LNCaP clone FGC (cell line): Measurements from ENCODE around the gene TP63.

Experiments
- DNase-seq: peaks from one replicate; pipeline ENCODE4 v3.0.0-alpha.2; 2011; ENCODE audit warnings: low read depth
- H3K4me3 ChIP-seq: 2 replicates; pipeline ENCODE4 v1.5.1; 2011; ENCODE audit warnings: mild to moderate bottlenecking, low read depth, low read length, control low read depth
- TF ChIP-seq, protein P1 (sequence below): IDR thresholded peaks from 2 replicates; pipeline ENCODE4 v1.5.1; 2012; ENCODE audit warnings: mild to moderate bottlenecking; ENCODE audit not compliant: control insufficient read depth, insufficient read depth; ENCODE audit errors: extremely low read depth

The TP63 gene

DNA sequence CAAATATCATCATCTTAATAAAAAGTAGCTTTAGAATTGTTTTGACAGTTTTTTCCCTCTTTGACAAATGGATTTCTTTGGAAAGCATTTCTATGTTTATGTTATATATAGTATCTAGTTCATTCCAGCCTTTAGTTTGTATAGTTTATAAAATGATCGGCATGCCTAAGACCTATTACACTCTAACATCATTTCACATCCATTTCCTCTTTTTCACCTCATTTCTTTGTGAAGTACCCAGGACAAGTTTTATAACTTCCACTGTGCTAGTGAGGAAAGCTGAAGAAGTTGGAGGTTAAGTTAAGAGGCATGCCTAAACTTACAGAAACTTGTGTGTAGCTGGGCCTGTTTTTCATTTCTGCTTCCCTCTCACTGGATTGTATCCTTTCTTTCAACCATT is 178.4 kb downstream of the TP63 start:
- TF ChIP-seq, protein P1, sequence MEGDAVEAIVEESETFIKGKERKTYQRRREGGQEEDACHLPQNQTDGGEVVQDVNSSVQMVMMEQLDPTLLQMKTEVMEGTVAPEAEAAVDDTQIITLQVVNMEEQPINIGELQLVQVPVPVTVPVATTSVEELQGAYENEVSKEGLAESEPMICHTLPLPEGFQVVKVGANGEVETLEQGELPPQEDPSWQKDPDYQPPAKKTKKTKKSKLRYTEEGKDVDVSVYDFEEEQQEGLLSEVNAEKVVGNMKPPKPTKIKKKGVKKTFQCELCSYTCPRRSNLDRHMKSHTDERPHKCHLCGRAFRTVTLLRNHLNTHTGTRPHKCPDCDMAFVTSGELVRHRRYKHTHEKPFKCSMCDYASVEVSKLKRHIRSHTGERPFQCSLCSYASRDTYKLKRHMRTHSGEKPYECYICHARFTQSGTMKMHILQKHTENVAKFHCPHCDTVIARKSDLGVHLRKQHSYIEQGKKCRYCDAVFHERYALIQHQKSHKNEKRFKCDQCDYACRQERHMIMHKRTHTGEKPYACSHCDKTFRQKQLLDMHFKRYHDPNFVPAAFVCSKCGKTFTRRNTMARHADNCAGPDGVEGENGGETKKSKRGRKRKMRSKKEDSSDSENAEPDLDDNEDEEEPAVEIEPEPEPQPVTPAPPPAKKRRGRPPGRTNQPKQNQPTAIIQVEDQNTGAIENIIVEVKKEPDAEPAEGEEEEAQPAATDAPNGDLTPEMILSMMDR: no peak
- H3K4me3 ChIP-seq: no peak overlapping the region
- DNase-seq: no peak

DNA sequence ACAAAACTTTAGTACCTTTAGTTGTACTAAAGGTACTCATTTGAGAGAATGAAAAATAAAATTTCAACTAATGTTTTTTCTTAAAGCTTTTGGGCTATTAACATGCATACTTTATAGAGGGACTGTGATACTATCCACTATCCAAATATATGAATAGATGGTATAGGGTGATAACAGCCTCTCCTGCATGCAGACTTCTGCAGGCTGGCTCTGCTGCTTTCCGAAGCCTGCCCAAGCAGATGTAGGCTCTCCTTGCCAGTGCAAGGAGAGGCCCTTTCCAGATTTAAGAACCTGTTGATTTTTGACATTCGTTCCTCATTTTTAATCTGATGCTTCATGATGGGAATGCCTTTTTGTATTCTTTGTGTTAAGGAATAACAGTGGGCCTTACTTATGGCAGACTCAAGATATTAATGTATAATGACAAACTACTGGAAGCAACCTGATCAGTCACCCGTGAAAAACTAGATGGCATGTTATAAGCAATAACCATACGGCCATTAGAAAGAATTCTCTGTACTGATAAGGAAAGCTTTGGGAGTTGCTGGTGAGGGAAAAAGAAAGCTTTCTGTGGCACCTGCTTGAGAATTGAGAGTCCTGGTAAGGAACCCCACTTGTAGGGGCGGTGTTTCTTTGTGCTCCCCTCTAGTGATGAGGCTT is 181.7 kb downstream of the TP63 start:
- no peak overlapping the region for H3K4me3 ChIP-seq
- TF ChIP-seq, protein P1: no peak
- peak; percentile 7 for DNase-seq

DNA sequence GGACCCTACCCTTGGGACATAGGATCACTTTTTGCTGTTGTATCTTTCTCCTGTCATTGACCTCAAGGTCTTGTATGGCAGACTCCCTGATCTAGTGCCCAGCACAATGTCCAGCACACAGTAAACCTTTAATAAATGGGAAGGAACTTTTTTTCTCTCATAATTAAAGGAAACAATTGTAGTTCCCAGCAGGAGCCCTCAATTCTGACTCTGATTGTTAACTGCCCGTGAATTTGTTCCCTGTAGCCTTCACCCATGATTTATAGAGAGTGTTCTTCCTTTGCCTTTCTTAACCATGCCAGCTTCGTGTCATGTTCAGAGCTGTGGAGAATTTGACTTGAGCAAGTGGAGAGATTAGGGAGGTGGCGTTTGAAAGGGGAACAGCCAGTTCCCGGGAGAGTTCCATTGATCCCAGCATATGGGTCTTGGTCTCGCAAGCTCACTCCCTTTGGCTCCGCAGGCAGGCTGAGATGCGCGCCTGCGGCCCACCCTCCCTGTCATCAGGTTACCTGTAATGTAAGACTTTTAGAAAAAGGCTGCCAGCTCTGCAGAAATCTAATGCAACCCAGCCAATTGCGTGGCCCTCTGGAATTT is 182.6 kb downstream of the TP63 start:
- TF ChIP-seq, protein P1: no peak
- no peak overlapping the region for H3K4me3 ChIP-seq
- no peak for DNase-seq

DNA sequence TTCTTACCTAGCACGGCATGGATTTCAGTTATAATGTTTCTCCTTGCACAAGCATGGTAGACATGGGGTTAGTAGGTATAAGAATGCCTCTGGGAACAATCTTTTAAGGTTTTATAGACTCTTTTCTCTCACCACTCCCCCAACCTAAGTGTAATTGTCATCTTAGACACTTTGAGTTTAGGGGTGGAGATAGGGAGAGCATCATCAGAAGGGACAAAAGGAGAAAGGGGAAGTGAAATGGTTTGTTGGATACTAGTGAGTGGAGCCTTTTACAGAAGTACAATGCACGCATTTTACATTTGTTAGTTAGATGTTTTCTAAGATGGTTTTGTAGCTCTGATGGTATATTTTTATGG is 189.2 kb downstream of the TP63 start:
- DNase-seq: no peak
- no peak overlapping the region for H3K4me3 ChIP-seq
- TF ChIP-seq, protein P1: no peak

DNA sequence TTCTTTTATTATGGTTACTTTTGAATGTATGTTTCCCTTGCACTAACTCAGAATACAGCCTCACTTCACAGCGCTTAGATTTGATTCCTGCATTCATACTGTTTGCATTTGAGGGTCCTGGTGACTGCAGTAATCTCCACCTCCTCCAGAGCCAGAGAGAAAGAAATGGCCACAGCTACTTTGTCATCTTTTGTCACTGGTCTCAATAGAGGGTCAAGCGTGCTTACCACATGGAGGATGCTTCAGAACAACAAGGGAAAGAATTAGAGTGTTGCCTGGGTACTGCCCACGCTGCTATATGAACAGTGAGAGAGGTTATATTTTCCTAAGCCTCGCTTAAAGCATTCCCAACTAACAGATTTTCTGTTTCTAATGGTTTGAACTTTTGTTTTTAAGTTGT is 190.1 kb downstream of the TP63 start:
- TF ChIP-seq, protein P1: no peak
- H3K4me3 ChIP-seq: no peak overlapping the region
- no peak for DNase-seq

DNA sequence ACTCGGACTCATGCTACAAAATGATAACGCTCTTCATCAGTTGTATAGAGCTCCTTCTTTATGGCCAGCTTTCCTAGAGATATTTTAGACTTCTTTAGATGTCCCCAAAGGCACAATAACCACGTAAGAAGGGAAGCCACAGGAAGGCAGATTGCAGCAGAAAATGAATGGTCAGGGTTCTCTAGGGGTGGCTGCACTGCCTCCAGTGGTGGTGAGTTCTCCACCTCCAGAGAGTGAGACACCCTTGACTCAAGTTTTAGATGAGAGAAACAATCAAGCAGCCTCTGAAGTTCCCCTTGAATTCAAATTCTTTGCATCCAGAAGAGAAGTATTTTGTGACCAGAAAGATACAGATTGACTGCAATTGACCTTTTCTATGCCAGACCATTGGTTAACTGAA is 191.5 kb downstream of the TP63 start:
- TF ChIP-seq, protein P1: peak; percentile 3; the same call in 1 of the 2 replicates
- no peak overlapping the region for H3K4me3 ChIP-seq
- DNase-seq: no peak

DNA sequence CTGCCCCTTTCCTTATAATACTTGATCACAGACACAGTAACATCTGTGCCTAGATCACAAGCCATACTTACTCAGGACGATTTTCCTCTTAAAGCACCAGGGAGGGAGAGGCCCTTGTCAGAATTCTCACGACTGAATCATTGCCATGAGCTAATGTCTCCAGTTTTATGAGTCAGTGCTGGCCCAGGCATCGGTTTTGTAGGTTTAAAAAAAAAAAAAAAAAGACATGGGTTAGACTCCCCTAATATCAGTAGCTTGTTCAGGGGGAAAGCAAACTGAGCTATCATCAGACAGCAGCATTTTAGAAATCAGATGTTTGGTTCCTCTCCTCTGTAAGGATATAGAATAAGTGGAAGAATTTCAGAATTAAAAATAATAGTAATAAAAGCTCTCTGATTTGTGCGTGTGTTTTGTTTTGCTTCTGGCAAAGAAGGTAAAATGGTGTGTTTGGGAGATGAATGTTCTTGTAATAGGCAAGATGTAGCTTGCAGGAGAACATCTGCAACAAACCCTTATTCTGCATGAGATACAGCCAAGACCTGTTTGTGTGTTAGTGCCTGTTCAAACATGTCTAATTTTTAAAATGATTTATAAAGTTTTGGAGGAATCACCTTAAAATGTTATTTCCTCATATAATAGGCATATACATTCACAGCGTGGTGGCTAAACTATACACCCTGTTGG is 193.6 kb downstream of the TP63 start:
- no peak overlapping the region for H3K4me3 ChIP-seq
- TF ChIP-seq, protein P1: no peak
- DNase-seq: no peak
